ENCODE results near the gene CSNK1G2.

CSNK1G2 gene

DNA sequence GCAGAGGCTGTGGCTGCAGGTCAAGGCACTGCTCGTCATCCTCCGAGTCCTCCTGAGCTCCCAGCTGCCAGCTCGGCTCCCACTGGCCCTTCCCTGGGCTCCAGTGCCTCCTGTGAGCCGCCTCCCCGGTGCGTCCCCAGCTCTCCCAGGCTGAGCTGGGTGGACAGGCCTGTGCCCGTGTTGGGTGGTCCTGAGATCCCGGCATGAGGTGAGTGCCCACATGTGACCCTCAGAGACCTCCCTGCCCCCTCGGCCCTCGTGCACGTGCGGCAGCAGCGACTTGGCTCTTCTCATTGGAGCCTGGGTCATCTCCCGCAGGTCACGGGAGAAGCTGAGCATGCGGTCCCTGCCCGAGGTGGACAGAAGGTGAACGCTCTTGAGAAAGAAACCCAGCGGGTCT, 20.3 kb upstream of the CSNK1G2 start:
- DNase-seq: no peak

DNA sequence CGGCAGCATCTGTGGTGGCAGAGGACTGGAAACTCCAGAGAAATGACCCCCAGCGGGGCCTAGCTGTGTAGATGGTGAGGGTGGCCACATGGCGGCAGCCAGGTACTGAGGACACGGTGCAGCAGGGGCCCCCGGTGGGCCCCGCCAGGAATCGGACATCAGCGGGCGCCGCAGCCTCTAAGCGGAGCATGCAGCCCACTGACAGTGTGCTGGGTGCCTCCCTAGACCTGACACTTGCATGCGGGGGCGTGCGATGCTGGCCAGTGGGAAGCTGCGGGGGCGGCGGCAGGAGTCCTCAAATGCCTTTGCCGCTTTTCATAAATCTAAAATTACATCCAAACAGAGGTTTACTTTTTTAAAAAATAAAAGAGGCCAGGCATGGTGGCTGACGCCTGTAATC, 19.6 kb upstream of the CSNK1G2 start:
- DNase-seq: no peak

DNA sequence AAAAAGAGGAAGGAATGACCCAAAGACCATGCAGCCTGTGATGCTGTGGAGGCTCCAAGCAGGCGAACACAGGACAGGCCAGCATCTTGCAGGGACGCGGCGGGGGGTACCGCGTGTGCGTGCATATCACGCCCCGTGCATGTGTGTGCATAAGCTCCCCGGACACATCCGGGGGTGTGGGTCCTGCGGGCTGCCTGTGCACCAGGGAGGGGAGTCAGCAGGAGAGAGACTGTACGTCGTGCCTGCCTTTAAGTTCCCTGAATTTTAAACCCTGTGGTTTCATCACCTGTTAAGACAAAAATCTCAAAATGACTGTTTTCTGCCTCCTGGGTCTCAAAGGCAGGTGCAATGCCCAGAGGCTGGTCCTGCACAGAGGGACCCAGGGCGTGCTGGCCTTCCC, 19.1 kb upstream of the CSNK1G2 start:
- DNase-seq: no peak

DNA sequence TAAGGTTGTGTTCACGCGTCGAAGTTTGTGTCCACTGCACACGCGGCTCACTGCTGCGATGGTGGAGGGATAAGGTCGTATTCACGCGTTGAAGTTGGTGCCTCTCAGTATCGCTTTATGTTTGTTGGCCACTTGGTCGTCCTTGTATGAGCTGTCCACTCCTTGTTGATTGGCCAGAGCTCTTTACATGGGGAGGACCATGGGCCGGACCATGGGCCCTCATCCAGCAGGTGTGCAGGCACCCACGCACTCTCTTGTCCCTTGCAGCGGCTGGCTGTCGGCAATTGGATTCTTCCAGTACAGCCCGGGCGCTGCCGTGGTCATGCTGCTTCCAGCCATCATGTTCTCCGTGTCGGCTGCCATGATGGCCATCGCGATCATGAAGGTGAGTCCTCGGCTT, 18.2 kb upstream of the CSNK1G2 start:
- no peak for DNase-seq

DNA sequence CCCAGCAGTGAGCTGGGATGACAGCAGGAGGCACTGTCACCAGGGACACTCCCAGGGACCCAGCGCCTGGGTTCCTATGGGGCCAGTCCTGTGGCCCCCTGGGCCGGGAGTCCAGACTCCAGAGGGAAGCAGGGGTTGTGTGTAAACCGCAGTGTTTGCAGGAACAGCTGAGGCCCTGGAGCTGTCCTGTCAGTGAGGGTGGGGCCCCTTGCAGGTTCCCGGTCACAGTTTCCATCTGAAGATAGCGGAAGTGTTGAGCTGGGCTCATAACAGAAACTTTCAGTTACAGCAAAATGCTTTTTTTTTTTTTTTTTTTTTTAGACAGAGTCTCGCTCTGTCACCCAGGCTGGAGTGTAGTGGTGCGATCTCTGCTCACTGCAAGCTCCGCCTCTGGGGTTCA, 17.7 kb upstream of the CSNK1G2 start:
- no peak for DNase-seq

DNA sequence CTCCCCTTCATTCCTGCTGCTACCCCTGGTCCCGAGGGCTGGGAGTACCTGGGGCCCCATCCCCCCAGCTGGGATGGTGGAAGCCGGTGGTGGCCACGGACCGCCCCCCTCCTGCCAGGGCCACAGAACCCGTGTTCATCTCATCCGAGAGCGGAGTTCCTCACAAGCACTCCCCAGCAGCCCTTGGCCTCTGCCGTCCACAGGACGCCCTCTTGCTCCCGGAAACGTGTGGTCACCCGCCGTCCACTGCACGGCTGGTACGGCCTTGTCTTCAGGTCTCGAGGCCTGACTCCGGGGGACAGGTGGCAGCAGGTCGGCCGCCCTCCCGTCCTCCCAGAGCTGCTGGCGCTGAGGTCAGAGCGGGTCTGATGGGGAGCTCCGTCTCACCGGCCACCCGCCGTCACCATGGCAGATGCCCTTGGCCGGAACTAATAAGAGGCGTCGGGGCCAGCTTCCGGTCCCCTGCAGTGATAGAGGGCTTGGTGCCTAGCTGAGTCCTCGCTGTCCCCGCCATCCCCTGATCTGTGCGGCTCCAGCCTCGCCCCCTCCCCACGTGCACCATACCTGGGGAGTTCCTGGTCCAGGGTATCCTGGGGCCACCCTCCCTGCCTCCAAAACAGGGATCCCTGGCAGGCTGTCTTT, 16.5 kb upstream of the CSNK1G2 start:
- no peak for DNase-seq

DNA sequence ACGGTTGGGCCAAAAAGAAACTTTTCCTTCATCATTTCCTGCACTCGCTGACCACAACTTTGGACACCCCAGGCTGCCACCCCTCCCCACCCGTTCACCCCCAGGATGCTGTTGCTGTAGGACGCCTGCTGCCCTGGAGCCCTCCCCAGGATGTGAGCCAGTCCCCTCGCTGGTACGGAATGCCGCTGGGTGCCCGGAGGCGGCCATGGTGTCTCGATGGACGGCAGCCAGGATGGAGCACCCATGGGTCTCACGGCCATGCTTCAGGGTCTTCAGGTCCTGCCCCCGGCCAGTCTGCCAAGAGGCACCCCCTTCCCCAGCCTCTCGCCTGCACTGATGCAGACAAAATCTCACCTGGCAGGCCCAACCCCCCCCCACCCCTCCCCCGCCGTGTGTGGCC, 15.4 kb upstream of the CSNK1G2 start:
- no peak for DNase-seq

DNA sequence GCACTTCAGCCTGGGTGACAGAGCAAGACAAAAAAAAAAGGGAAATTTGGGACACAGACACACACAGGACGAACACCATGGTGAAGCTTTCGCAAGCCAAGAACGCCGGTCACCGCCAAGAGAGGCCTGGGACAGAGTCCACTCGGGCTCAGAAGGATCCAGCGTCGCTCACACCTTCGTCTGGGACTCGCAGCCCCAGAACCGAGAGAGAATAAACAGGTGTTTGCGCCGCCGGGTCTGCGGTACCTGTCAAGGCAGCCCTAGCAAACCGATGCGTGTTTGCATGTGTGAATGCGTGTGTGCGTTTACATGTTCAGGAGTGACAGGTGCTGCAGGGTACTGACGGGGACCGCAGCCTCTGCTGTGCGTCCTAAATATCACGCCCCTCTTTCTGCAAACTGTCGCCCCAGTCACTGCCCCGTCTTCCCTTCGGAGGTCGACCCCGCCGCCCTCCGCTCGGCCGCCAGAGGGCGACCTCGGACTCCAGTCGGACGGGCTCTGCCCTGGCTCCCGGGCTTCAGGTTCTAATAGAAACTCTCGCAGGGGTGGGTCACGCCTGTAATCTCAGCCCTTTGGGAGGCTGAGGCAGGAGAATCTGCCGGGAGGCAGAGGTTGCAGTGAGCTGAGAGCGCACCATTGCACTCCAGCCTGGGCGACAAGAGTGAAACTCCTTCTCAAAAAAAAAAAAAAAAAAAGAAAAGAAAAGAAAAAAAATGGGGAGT, 11.8 kb upstream of the CSNK1G2 start:
- DNase-seq: peak; percentile 94

DNA sequence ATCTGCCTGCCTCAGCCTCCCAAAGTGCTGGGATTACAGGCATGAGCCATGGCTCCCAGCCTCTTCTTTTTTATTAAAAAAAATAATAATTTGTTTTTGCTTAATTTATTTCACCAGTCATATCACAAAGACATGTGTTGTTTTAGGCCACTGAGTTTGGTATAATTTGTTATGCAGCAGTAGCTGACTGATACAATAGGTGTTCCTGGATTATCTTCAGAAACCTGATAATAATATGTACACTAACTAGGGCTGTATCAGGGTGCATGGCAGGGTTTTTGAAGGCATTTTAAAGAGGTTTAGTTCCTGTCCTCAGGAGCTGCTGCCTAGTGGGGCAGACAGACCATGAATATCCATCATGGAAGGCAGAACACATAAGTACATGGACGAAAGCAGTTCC, 9.5 kb upstream of the CSNK1G2 start:
- no peak for DNase-seq

DNA sequence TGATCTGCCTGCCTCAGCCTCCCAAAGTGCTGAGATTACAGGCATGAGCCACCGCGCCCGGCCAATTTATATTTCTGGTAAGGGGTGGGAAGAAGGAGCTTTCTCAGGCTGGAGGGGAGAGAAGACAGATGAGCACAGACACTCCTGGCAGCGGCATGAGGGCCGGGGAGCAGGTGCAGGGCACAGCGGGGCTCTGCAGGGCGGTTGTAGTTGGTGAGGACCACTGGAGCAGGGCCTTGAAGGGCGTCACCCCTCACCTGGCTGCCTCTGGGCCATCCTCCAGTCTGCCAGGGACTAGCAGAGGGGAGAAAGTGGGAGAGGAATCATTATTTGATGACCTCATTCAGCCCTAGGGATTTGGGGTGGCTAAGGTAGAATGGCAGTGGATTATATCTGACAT, 8.6 kb upstream of the CSNK1G2 start:
- no peak for DNase-seq

DNA sequence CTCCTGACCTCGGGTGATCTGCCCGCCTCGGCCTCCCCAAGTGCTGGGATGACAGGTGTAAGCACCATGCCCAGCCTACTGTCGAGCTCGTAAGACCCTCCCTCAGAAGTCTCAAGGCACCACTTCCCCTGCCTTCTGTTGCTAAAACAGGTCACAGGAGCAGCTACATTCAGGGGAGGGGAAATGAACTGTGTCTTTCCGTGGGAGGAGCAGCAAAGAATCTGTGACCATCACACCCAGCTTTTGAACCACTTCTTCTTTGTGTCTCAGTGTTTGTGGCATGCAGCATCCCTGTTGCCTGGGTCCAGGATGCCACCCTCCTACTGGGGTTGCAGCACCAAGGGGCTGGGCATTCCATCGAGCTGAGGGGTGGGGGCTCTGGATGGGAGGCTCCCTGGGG, 7.7 kb upstream of the CSNK1G2 start:
- DNase-seq: no peak

DNA sequence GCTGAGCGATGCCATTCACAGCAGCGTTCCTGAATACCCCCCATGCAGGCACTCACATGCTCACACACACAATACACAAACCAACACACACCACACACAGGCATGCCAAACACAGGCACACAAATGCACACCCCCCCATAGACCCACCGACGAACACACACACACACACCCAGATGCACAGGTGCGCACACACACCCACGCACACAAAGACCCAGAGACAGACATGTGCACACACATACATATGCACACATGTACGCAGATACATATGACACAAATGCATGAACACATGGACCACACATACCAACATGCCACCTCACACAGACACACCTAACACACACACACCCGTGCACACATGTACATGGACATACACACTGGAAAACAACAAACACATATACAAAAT, 7.0 kb upstream of the CSNK1G2 start:
- no peak for DNase-seq

DNA sequence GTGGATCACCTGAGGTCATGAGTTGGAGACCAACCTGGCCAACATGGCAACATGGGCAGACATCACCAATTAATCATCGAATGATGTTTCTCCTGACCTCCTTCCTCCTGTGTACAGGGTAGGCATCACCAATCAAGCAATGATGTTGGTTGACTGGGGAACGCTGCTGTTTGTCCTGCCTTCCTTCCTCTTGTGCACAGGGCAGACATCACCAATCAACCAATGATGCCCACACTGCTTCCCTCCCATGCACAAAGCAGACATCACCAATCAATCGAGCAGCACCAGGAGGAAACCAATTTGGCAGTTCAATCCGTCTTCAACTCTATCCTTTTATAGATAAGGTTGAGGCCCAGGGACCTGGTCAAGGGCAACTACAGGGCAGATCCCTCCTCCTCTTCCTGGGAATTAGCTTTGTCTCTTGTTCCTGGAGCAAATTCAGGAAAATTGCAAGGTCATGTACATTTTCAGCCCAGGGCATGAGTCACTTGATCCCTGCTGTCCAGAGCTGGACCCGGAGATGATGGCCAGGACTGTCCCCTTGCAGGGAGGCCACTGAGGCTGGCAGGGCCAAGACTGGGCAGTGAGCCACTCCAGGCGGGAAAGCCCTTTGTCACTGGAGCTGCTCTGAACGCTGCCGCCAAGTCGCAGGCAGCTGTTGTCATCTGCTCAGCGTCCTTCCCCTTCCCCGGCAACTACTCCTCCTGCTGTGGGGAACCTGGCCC, 5.3 kb upstream of the CSNK1G2 start:
- DNase-seq: no peak

DNA sequence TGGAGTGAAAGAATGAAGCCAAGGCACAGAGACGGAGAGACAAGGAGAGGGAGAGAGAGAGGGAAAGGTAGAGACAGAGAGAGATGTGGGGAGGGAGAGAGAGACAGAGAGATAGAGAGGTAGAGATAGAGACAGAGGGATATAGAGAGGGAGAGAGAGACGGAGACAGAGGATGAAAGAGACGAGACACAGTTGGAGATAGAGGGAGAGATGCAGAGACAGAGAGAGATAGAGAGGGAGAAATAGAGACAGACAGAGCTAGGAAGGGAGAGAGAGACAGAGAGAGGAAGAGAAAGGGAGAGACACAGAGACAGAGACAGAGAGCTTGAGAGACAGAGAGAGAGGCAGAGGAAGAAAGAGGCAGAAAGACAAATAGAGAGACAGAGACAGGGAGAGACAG, 4.5 kb upstream of the CSNK1G2 start:
- no peak for DNase-seq

DNA sequence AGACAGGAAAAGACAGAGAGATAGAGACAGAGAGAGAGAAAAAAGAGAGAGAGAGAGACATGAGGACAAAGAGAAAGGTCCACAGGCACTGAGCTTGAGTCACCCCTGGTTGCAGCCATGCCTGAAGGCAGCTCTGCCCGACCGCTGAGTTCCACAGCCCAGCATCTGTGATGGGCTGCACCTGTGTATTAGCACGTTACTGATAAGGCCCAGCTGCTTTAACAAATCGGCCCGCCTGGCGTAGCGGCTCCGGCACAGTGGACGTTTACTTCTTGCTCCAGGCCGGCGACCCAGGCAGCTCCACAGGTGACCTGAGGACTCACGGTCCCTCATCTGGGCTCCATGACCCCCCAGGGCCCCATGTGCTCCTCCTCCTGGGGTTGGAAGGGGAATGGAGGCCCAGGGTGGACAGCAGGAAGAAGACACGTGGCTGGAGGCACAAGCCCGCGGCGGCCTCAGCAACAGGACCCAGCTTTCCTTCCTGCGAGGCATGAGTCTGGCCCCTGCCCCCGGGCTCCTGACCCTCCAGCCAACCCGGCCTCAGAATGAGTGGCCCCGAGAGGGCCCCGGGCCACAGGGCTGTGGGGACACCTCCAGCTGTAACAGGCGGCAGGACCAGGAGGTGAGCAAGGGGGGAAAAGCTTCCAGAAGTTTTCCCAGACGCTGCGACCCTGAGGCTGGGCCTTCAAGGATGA, 3.9 kb upstream of the CSNK1G2 start:
- no peak for DNase-seq

DNA sequence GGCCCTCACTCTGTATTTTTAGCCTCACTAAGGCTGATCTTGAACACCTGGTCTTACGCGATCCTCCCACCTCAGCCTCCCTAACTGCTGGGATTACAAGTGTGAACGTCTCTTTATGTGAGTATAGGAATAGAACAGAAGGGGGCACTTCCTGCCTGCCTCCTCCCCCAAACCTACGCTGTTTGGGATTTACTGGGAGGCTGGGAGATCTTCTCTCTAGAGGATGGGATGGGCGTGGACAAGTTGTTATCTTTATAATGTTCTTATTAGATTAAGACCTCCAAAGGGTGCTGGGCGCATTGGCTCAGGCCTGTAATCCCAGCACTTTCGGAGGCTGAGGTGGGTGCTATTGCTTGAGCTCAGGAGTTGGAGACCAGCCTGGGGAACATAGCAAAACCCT, 2.9 kb upstream of the CSNK1G2 start:
- DNase-seq: no peak

DNA sequence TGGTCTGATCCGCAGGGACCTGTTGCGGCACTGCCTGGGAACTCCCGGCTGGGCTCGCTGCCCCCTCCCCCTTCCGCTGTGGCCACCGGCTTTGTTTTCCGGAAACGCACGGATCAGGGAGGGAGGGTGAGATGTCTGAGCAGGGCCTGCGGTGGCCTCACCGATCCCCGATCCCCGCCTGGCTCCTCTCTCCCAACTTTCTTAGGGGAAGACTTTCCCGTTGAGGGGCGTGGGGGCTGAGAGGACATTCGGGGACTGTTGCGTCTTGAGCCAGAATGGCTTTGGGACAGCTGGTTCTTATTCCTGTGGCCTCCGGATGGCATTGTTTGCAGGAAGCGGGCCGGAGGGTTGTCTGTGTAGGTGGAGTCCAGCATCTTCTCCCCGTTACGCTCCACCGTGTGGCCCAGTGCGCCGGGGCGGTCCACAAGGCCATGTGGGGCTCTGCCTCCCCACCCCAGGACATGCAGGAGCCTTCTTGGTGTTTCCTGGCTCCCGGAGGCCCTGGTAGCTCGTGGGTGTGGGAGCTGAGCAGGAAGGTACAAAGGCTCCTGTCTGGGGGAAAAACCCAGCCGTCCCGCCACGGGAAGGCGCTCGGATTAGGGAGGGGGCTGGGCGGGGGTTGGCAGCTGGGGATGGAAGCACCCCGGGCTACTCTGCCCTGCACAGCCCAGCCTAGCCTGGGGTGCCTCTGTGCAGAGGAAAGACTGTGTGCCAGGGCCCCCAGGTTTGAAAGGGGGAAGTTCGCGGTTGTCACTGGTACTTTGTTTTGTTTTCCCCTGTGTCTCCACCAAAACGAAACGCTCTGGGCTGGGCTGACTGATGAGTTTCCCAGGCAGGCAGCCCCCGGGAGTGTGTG, 1.3 kb downstream of the CSNK1G2 start:
- peak; percentile 83 for DNase-seq

DNA sequence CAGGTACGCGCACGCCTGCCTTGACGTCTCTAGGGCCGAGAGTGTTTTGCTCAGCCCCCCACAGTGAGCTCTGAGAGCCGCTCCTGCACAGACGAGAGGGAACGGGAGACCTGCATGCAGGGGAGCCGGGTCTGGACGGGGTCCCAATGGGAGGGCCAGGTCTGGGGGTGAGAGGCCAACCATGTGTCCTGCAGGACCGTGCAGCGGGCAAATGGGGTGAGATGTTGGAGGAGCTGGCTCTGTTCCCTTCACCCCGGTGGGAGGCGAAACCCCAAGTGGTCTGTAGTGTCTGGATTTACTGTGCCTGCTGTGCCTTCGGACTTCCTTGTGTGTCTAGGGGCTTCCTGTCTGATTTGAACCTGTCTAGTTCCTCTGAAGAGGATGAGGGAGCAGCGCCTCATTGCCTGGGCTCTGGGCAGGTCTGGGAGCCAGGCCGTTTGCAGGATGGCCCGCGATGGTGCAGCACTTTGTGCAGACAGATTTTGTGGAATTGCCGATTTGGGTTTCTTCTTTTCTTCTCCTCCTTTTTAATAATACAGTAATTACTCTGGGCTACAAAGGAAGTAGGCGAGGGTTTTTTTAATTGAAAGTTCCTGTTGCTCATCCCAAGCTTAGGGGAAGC, 2.1 kb downstream of the CSNK1G2 start:
- DNase-seq: peak; percentile 71

DNA sequence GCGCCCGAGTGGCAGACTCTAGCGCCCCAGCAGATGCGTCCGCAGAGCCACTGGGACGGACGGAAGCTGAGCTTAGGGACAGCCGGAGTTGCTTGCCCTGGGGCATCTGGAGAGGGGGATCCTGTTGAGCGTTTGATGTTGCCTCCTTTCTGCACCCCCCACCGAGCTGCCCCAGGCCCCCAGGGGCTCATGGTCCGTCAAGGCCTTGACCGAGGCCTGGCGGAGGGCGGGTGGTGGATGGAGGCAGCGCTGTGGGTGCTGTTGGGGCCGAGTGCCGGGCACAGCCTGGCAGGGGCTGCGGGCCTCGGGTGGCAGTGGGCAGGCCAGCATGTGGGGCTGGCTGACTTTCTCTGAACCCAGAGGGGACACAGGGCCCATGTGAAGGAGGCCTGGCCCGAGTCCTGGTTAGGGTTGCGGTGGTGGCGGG, 2.7 kb downstream of the CSNK1G2 start:
- DNase-seq: no peak

DNA sequence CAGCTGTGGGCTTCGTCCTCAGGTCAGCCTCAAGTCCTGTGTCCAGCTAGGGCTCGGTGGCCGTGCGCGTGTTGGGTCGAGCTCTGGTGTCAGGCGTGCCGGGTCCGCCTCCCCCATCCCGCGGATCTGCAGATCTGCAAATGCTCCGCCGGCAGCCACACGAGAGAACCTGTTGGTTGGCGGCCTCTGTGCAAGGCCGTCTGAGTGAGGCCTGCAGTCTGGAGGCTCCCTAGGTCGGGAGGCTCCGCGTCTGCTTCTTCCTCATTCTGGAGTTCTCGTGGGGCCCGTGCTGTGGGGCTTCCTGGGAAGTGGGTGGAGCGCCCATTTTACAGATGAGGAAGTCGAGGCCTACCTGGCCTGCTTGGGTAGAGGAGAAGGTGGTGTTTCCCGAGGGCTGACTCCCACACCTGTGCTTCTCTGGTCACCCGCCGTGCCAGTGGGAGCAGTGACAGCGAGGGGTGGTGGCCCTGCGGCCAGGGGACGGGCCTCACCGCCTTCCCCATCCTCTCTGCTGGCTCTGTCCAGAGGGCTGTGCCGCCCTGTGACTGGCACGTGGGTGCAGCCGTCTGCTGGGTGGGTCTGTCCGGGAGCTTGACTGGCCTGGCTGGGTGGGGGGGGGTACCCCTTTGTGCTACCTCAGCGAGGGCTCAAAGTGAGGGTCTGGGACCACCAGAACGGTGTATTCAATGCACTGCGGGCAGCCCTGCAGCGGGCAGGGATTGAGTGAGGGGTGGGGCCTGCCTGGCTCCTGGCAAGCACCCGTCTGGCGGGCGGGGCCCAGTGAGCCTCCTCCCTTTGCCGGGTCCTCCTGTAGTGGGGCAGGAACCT, 3.3 kb downstream of the CSNK1G2 start:
- no peak for DNase-seq

DNA sequence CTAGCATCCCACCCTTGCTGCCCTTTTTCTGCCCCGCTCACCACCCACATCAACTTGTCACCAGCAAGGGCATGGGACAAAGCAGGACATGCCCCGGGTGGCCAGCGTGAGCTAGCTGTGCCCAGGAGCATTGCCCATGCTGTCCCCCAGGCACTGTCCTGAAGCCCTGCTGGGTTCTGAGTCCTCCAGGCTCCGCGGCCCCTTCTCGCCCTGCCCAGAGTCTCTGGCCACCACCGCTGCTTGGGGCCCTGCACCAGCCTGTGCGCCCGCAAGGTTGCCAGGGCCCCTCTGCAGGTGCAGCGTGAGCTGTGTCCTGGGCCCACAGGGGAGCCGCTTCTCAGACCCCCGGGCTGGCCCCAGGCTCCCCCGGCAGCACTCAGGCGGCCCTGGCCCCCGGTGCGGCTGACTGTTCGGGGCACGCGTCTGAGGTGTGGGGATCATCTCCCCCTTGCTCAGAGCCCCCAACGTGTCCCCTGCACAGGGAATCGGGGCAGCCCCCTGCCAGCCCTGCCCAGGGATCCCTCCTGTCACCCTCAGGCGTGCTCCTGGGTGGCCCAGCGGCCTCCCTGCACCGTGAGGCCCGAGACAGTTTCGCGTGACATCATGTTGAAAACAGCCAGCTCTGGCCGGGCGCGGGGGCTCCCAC, 4.1 kb downstream of the CSNK1G2 start:
- no peak for DNase-seq
